Pancreas (tissue), 10 donors: Measurements from ENCODE around the gene ANTXR1. TPM values are rescaled to one million over a fixed set of nuclear protein-coding genes. Genes with fewer than 3 reads are reported as not detected.

Experiments used
- ATAC-seq, 4 donors: fragments of 200-7000 bp; cut with Tn5 transposase; one replicate each; pipeline versions ENCODE4 v1.8.0 to v1.9.1; 2020; ENCODE audit warnings: mild to moderate bottlenecking in 4 of 4, moderate library complexity in 4 of 4
- DNase-seq, 6 donors: peaks; one replicate each; pipeline ENCODE4 v3.0.0-alpha.2; 2020
- FAIRE-seq: peaks from 2 replicates; lab custom pipeline; 2012; peaks lifted over from hg19 to GRCh38; lab: Jason Lieb, UNC
- H3K27ac ChIP-seq, 4 donors: fragments of 200-600 bp; sonication (generic); 1 replicate in 3 of 4; 2 replicates in 1 of 4; pipeline versions ENCODE4 v1.5.0 to v1.8.0; 2020
- H3K27me3 ChIP-seq, 4 donors: fragments of 200-600 bp; one replicate each; pipeline ENCODE4 v1.8.0; 2021
- H3K36me3 ChIP-seq, 3 donors: fragments of 200-600 bp; sonication (generic) in 1 of 3; one replicate each; pipeline versions ENCODE4 v1.5.0 to v1.8.0; 2020 to 2021
- H3K4me1 ChIP-seq, 3 donors: fragments of 200-600 bp; one replicate each; pipeline ENCODE4 v1.8.0; 2021
- H3K4me3 ChIP-seq, 4 donors: fragments of 200-600 bp; sonication (generic) in 2 of 4; one replicate each; pipeline versions ENCODE4 v1.5.0 to v1.8.0; 2020 to 2021
- H3K9me3 ChIP-seq, 4 donors: fragments of 200-600 bp; one replicate each; pipeline ENCODE4 v1.8.0; 2021
- WGBS, 2 donors: extraction: QIAGEN DNeasy Blood & Tissue Kit; methylation state at CpG; one replicate each; pipeline ENCODE4 v1.1.7; 2013; 5-methylcytosine and 5-hydroxymethylcytosine counted together
- intact Hi-C, 3 donors: fragments of 100-400 bp; cut with DNase I; formaldehyde crosslinking; loops; one replicate each; pipeline versions ENCODE4 v1.11.1 to v1.14.2; 2022
- polyA plus RNA-seq, 2 donors: library from polyadenylated mRNA; stranded (reverse); fragments of 200-250 nt; gene quantifications; one replicate each; pipeline ENCODE4 v1.2.3, GENCODE V29; 2013
- total RNA-seq, 6 donors: library from RNA; stranded (reverse); fragmentation: NEBNext Ultra II Directional in 4 of 6; extraction: Animal tissue kit (Norgen Biotek cat#: 25700) in 4 of 6; gene quantifications; one replicate each; pipeline versions ENCODE4 v1.2.1 to v1.2.4, GENCODE V29; 2021 to 2023
- TF ChIP-seq, protein P1 (sequence below), 4 donors: fragments of 200-600 bp; sonication (generic) in 3 of 4; IDR thresholded peaks; one replicate each; pipeline versions ENCODE4 v1.5.0 to v1.8.0; 2021; ENCODE audit warnings: antibody characterized with exemption in 4 of 4
- donor health status: healthy with polysubstance abuse.
- donor health status: DM: no; HTN: no; CAD: no; lungs with moderate emphysema.
- donor health status: DM: no; HTN: no; CAD: no.
- donor health status: control.
- donor health status: control.
- donor health status: Bipolar disorder and iron deficiency.
- donor health status: DM: yes; HTN: yes; CAD: no.
- donor health status: DM: no; HTN: no; CAD: no.
- donor health status: DM: no; HTN: no; CAD: no.
- donor health status: DM: yes; HTN: yes; CAD: no.

ANTXR1 gene
- total and polyA plus RNA-seq, 8 donors, result 1.7 to 23.4 (median 2.5) TPM

- Histone ChIP-seq H3K9me3 (no peaks in the 10 kb centered on the region), H3K36me3 (no peaks in the 10 kb centered on the region), H3K27me3 (no peaks in the 10 kb centered on the region), H3K27ac (no peak overlapping the region), H3K4me1 (no peaks in the 10 kb centered on the region), H3K4me3 (no peak overlapping the region)
- ATAC-seq (no peak), FAIRE-seq (no peak), DNase-seq (no peak)
- intact Hi-C loops, result no loop called here
- 68 to 89% methylated on average over 3 of the region's 3 CpGs for WGBS, 2 donors
- TF ChIP-seq, protein P1, sequence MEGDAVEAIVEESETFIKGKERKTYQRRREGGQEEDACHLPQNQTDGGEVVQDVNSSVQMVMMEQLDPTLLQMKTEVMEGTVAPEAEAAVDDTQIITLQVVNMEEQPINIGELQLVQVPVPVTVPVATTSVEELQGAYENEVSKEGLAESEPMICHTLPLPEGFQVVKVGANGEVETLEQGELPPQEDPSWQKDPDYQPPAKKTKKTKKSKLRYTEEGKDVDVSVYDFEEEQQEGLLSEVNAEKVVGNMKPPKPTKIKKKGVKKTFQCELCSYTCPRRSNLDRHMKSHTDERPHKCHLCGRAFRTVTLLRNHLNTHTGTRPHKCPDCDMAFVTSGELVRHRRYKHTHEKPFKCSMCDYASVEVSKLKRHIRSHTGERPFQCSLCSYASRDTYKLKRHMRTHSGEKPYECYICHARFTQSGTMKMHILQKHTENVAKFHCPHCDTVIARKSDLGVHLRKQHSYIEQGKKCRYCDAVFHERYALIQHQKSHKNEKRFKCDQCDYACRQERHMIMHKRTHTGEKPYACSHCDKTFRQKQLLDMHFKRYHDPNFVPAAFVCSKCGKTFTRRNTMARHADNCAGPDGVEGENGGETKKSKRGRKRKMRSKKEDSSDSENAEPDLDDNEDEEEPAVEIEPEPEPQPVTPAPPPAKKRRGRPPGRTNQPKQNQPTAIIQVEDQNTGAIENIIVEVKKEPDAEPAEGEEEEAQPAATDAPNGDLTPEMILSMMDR (IDR thresholded peaks at IDR 0.05), result no peak
Measured at GRCh38 chr2:69178756-69179155, 165.8 kb downstream of the ANTXR1 start.

- DNase-seq (no peak), FAIRE-seq (no peak), ATAC-seq (no peak)
- no peak overlapping the region for H3K4me3 ChIP-seq
- no peaks in the 10 kb centered on the region for H3K9me3 ChIP-seq
- no peaks in the 10 kb centered on the region for H3K36me3 ChIP-seq
- H3K27ac ChIP-seq, result no peak overlapping the region
- H3K27me3 ChIP-seq, result no peaks in the 10 kb centered on the region
- H3K4me1 ChIP-seq, result no peaks in the 10 kb centered on the region
- 71 to 75% methylated on average over 1 of the region's 1 CpG for WGBS, 2 donors
- intact Hi-C loops, result no loop called here
- TF ChIP-seq, protein P1 (IDR thresholded peaks at IDR 0.05), result no peak
Measured at GRCh38 chr2:69180227-69180626, 167.2 kb downstream of the ANTXR1 start.

DNA sequence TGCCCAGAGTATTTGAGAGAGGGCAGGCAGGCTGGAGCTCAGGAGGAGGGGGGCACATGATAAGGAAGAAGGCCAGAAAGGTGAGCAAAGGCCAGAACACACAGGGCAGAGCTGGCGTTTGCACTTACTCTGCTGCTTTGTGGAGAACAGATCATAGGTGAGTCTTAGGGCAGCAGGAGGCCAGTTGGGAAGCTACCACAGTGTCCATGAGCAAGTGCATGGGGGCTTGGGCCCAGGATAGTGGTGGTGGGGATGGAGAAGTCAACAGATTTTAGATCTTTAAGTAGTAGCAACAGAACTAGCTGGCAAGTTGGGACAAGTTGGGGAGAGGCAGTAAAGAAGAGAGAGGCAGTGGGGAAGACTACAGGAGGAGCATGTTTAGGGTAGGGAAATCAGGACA is 168.0 kb downstream of the ANTXR1 start:
- FAIRE-seq, result no peak
- no peaks in the 10 kb centered on the region for H3K27me3 ChIP-seq
- no peaks in the 10 kb centered on the region for H3K4me1 ChIP-seq
- ATAC-seq, result no peak
- 38 to 46% methylated on average over 1 of the region's 1 CpG for WGBS, 2 donors
- DNase-seq, result no peak
- no peaks in the 10 kb centered on the region for H3K9me3 ChIP-seq
- no peaks in the 10 kb centered on the region for H3K36me3 ChIP-seq
- H3K27ac ChIP-seq, result no peak overlapping the region
- TF ChIP-seq, protein P1 (IDR thresholded peaks at IDR 0.05), result no peak
- no peak overlapping the region for H3K4me3 ChIP-seq
- intact Hi-C loops, result no loop called here

DNA sequence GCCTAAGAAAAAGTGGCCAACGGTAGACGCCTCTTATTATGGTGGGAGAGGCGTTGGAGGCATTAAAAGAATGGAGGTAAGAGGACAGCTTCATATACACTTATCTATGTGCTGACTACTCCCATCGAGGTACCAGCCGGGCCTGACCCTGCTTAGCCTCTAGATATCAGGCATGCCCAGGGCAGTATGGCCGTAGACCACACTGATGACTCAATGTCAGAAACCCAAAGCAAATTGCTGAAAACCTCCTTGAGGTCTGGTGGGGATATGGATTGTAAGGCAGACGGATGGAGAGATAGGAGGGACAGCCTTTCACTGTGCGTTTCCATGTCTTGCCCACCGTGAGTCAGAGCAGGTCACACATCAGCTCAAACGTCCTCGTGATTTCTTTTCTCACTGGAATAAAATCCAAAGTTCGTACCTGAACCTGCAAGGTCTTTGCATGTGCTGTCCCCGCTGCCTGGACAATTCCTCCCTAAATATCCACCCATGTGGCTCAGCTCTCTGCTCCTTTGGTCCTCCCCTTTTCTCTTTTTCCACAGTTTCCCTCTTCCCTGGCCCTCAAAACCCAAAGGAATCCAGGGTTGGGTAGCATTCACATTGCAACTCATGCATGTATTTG is 168.9 kb downstream of the ANTXR1 start:
- Histone ChIP-seq H3K4me3 (no peak overlapping the region), H3K27me3 (no peaks in the 10 kb centered on the region), H3K36me3 (no peaks in the 10 kb centered on the region), H3K27ac (no peak overlapping the region), H3K9me3 (no peaks in the 10 kb centered on the region), H3K4me1 (no peaks in the 10 kb centered on the region)
- ATAC-seq, result no peak
- DNase-seq, result no peak
- TF ChIP-seq, protein P1 (IDR thresholded peaks at IDR 0.05), result no peak
- intact Hi-C loops, result no loop called here
- WGBS, 2 donors, result 81 to 87% methylated on average over 13 of the region's 13 CpGs
- FAIRE-seq, result no peak

DNA sequence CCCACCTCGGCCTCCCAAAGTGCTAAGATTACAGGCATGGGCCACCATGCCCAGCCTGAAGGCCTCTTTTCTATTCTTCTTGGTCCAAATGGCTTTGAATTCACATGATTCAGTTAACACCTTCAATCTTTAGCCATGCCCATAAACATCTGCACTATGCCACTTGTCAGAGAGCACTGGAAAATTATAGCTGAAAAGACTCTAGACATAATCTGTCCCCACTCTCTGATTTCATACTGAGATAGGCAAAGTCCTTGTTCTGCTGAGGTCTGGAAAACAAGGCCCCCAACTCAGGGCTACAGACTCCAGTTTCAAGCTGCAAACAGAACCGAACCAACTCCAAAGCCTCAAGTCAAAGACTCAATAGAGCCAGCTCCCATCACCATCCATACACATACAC is 170.7 kb downstream of the ANTXR1 start:
- FAIRE-seq, result no peak
- H3K4me1 ChIP-seq, result no peaks in the 10 kb centered on the region
- intact Hi-C loops, result no loop called here
- H3K27me3 ChIP-seq, result no peaks in the 10 kb centered on the region
- ATAC-seq, result no peak
- H3K36me3 ChIP-seq, result no peaks in the 10 kb centered on the region
- TF ChIP-seq, protein P1 (IDR thresholded peaks at IDR 0.05), result no peak
- WGBS, 2 donors, result 91 to 100% methylated on average over 2 of the region's 2 CpGs
- no peak overlapping the region for H3K4me3 ChIP-seq
- no peak overlapping the region for H3K27ac ChIP-seq
- H3K9me3 ChIP-seq, result no peaks in the 10 kb centered on the region
- no peak for DNase-seq
